ENCODE measurements around the gene DDX1.

GRCh38 chr2:15674637-15675455 is 83.2 kb downstream of the DDX1 start:
- no peak for TF ChIP-seq CTCF (IDR thresholded peaks at IDR 0.05)
- TF ChIP-seq STAT6 (CRISPR knock-in tag; conservative IDR thresholded peaks at IDR 0.05; ENCODE audit: low read depth) = no peak
- no peak for TF ChIP-seq KAT7 (CRISPR knock-in tag; IDR thresholded peaks at IDR 0.05; ENCODE audit: borderline replicate concordance)
- no peak for TF ChIP-seq ATF1 (CRISPR knock-in tag; IDR thresholded peaks at IDR 0.05)
- TF ChIP-seq FOXP4 (CRISPR knock-in tag; IDR thresholded peaks at IDR 0.05) = no peak
- TF ChIP-seq FOXJ3 (CRISPR knock-in tag; IDR thresholded peaks at IDR 0.05; ENCODE audit: borderline replicate concordance) = no peak
- no peak for TF ChIP-seq JUN (CRISPR knock-in tag; IDR thresholded peaks at IDR 0.05)
- TF ChIP-seq ZNF219 (CRISPR knock-in tag; IDR thresholded peaks at IDR 0.05; ENCODE audit: borderline replicate concordance) = no peak
- TF ChIP-seq ZNF423 (CRISPR knock-in tag; IDR thresholded peaks at IDR 0.05) = no peak
- no peak for TF ChIP-seq ZNF263 (CRISPR knock-in tag; IDR thresholded peaks at IDR 0.05; ENCODE audit: low read depth)
- no peak for TF ChIP-seq ZNF121 (CRISPR knock-in tag; IDR thresholded peaks at IDR 0.05)
- no peak for TF ChIP-seq CREB1 (CRISPR knock-in tag; IDR thresholded peaks at IDR 0.05)

Data from WTC11 (cell line).